ENCODE measurements around the gene HDDC3.
"Not testable (repeated sequence)": the region's sequence is repeated elsewhere in the genome, so short reads cannot be mapped to it uniquely, and the experiment has no call there.

HDDC3 gene

DNA sequence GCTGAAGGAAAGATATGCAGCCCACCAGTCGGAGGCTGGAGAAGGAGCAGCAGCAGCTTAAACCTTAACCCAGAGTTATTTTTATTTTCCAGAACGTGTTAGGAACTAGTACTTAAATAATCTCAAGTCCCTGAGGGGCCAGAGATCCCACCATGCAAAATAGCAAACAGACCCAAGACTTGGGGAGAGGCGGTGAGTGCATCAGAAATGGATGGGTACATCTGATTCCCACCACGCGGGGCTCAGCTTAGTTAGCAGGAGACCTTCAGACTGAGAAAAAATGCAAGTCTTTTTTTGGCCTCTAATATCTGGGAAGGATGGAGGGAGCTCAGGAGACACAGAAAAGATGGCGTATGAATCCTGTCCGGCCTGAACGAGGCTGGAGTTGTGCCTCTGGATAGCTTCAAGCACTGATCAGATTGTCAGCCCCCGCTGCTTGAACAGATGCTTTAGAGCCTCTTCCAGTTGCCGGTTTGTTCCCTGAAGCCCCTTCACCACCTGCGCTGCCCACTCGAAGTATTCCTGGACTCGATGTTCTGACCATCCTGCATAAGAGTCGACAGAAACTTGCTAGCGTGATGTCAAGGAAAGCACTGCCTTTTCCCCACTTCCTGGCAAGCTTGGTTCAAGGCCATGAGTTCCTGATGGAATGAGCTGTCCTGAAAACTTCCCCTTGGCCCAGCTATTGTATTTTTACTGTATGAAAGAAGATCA is 1.3 kb downstream of the HDDC3 start:
- Mint-ChIP-seq H3K4me1 (peaks cover 29 to 54% of the 10 kb centered on the region in 2 donors), H3K9me3 (no peaks in the 10 kb centered on the region), H3K27ac (peak overlapping the region; percentile 98), H3K4me3 (peak overlapping the region; percentile 96 to 98), H3K36me3 (peaks cover under 1 to 2% of the 10 kb centered on the region in 2 donors), H3K27me3 (no peaks in the 10 kb centered on the region)
- DNase-seq (no peak), ATAC-seq (replicated peaks) (no peak)

DNA sequence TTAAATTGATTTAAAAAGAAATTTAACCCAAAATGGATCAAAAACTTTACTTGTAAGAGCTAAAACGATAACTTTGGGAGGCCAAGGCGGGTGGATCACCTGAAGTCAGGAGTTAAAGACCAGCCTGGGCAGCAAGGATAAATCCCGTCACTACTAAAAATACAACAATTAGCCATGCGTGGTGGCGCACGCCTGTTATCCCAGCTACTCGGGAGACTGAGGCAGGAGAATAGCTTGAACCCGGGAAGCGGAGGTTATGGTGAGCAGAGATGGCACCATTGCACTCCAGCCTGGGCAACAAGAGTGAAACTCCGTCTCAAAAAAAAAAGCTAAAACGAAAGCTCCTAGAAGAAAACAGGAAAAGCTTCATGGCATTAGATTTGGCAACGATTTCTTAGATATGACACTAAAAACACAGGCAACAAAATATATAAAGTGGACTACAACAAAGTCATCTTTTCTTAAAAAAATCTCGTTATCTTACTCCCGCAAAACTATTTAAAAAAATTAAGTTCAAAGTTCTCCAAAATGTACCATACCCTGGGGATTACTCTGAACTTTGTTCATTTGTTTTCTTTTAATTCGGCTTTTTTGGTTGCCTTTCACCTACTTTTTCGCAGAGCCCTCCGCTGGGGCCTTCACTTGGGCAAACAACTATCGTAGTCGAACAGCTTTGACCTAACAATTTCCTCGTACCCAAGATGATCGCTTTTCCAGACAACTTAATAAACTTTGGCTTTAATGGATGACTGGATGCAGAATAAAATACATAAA is 2.9 kb downstream of the HDDC3 start:
- peaks cover 22 to 41% of the 10 kb centered on the region in 2 donors for H3K4me1 Mint-ChIP-seq
- peak in 1 of 2 donors; percentile 1 for ATAC-seq (replicated peaks)
- H3K36me3 Mint-ChIP-seq, result peaks cover 0 to 3% of the 10 kb centered on the region in 2 donors
- no peaks in the 10 kb centered on the region for H3K27me3 Mint-ChIP-seq
- peak overlapping the region; percentile 96 to 98 for H3K4me3 Mint-ChIP-seq
- no peak for DNase-seq
- peak overlapping the region; percentile 98 for H3K27ac Mint-ChIP-seq
- no peaks in the 10 kb centered on the region for H3K9me3 Mint-ChIP-seq

DNA sequence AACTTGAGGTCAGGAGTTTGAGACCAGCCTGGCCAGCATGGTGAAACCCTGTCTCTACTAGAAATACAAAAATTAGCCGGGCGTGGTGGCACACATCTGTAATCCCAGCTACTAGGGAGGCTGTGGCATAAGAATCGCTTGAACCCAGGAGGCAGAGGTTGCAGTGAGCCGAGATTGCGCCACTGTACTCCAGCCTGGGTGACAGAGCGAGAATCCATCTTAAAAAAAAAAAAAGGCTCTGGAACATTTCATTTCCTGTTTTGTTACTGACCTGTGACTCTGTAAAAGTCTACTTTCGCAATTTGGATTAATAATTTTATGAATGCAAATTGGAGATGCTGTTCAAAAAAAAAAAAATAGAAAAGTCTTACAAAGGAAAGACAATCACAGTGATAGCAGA is 4.2 kb downstream of the HDDC3 start:
- not testable (repeated sequence) for ATAC-seq (replicated peaks); H3K27ac Mint-ChIP-seq; H3K27me3 Mint-ChIP-seq; H3K9me3 Mint-ChIP-seq; H3K36me3 Mint-ChIP-seq; DNase-seq
- Mint-ChIP-seq H3K4me3 (peak overlapping the region; percentile 3 to 25), H3K4me1 (peaks cover 20 to 44% of the 10 kb centered on the region in 2 donors)

DNA sequence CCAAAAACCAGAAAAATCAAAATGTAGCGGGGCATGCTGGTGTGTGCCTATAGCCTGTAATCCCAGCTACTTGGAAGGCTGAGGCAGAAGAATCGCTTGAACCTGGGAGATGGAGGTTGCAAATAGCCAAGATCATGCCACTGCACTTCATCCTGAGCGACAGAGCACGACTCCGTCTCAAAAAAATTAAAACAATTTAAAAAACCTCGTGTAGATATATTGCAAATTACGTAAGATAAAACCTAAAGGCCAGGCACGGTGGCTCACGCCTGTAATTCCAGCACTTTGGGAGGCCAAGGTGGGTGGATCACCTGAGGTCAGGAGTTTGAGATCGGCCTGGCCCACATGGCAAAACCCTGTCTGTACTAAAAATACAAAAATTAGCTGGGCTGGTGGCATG is 5.6 kb downstream of the HDDC3 start:
- DNase-seq; H3K27ac Mint-ChIP-seq; H3K36me3 Mint-ChIP-seq; H3K9me3 Mint-ChIP-seq; ATAC-seq (replicated peaks); H3K4me3 Mint-ChIP-seq; H3K27me3 Mint-ChIP-seq: not testable (repeated sequence)
- H3K4me1 Mint-ChIP-seq, result peaks cover 18 to 38% of the 10 kb centered on the region in 2 donors

DNA sequence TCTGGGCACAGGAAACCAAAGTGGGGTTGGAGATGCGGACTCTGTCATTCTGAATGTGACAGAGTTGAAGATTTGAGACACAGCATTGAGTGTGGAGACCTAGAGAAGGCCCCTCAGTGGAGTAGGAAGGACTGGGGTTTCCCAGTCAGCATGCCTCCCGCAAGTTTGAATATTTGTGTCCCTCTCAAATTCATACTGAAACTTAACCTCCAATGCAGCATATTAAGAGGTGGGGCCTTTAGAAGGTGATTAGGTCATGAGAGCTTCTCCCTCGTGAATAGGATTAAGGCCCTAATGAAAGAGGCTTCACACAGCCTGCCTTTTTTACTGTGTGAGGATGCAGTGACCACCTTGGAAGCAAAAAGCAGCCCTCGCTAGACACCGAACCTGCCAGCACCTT is 8.0 kb downstream of the HDDC3 start:
- peak overlapping the region; percentile 20 for H3K27ac Mint-ChIP-seq
- H3K4me1 Mint-ChIP-seq, result peaks cover 5 to 26% of the 10 kb centered on the region in 2 donors
- H3K27me3 Mint-ChIP-seq, result no peaks in the 10 kb centered on the region
- ATAC-seq (replicated peaks) (peak; percentile 71 to 92), DNase-seq (no peak)
- no peak overlapping the region for H3K4me3 Mint-ChIP-seq
- H3K36me3 Mint-ChIP-seq, result peaks cover 13 to 29% of the 10 kb centered on the region in 2 donors
- no peaks in the 10 kb centered on the region for H3K9me3 Mint-ChIP-seq

DNA sequence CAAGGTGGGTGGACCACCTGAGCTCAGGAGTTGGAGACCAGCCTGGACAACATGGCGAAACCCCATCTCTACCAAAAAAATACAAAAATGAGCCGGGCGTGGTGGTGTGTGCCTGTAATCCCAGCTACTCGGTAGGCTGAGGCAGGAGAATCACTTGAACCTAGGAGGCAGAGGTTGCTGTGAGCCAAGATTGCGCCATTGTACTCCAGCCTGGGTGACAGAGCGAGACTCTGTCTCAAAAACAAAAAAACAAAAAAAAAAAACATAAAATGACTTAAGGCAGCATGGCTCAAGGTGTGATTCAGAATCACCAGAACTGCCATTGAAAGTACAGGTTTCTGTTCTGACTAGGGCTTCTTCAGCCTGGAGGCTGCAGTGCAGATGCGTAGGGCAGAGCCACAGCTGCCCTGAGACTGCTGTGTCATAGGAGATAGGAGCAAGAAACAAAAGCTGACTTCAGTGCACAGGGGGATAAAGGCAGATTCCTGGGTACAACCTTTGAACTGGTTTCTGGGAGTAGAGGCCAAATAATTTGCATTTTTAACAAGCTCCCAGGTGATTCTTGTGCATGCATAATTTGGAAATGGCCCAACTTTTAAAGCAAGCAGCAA is 9.5 kb downstream of the HDDC3 start:
- H3K4me1 Mint-ChIP-seq, result peaks cover 5 to 19% of the 10 kb centered on the region in 2 donors
- H3K4me3 Mint-ChIP-seq, H3K9me3 Mint-ChIP-seq, DNase-seq, H3K27ac Mint-ChIP-seq, H3K27me3 Mint-ChIP-seq: not testable (repeated sequence)
- peak in 1 of 2 donors; percentile 46 for ATAC-seq (replicated peaks)
- H3K36me3 Mint-ChIP-seq, result peaks cover 23 to 41% of the 10 kb centered on the region in 2 donors

DNA sequence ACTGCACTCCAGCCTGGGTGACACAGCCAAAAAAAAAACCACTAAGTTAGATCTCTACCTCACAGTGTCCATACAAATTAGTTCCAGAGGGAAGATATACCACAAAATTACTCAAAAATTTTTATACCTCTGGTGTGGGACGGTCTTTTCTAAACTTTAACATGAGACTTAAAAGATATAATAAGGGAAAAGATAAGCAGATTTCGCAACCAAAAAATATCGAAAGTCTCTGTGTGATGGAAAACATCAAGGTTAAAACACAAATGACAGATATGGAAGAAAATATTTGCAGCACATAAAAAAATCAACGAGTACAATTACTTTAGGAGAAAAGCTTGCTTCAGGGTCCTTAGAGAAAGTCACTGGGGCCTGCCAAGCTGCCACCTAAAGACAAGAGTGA is 10.5 kb downstream of the HDDC3 start:
- Mint-ChIP-seq H3K36me3 (peaks cover 27 to 49% of the 10 kb centered on the region in 2 donors), H3K9me3 (no peaks in the 10 kb centered on the region), H3K27me3 (no peaks in the 10 kb centered on the region), H3K27ac (no peak overlapping the region), H3K4me3 (no peak overlapping the region), H3K4me1 (peaks cover 5 to 19% of the 10 kb centered on the region in 2 donors)
- ATAC-seq (replicated peaks), result no peak
- DNase-seq, result no peak

DNA sequence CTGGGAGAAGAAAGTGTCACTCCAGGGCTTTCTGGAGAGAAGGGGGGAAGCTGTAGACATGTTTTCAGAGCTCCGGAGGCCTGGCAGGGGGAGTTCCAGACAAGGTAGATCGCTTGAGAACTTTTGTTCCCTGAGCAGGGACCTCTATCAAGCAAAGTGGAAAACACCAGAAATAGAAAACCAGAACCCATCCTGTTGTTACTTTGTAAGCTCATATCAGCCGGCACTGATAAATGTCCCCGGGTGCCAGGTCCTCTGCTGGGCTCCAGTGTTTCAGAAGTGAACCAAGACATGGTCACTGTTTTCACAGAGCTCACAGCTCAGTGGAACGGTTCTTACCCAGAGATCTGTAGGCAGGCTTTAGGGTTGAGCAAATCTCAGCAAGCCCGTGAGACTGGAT is 13.5 kb downstream of the HDDC3 start:
- ATAC-seq (replicated peaks) (no peak), DNase-seq (no peak)
- no peaks in the 10 kb centered on the region for H3K9me3 Mint-ChIP-seq
- peaks cover 12 to 23% of the 10 kb centered on the region in 2 donors for H3K4me1 Mint-ChIP-seq
- peaks cover 44 to 73% of the 10 kb centered on the region in 2 donors for H3K36me3 Mint-ChIP-seq
- no peak overlapping the region for H3K27ac Mint-ChIP-seq
- H3K27me3 Mint-ChIP-seq, result no peaks in the 10 kb centered on the region
- no peak overlapping the region for H3K4me3 Mint-ChIP-seq

DNA sequence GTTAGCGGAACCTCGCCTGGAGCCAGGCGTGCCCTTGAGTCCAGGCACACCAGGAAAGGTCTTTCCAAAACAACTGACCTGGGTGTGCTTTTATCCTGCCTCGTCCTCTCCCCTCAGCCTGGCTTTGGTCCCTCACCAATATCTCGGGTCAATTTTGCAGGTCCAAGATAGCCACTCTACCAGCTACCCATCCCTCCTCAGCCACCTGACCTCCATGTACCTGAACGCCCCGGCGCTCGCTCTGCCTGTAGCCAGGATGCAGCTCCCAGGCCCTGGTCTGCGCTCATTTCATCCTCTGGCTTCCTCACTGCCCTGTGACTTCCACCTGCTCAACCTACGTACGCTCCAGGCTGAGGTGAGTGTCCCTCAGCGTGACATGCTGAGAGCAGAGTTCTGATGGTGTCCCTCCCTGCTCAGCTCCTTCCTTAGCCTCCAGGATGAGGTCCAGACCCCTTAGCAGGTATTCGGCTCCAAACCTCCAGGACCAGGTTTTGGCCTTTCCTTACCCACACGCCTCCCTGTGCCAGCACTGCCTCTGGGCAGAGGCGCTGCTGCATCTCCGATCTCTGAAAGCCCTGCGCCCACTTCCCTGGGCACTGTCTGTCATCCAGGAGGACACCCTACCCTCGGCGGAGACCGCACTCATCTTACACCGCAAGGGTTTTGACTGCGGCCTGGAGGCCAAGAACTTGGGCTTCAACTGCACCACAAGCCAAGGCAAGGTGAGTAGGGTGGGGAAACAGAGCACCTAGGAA is 14.1 kb downstream of the HDDC3 start:
- Mint-ChIP-seq H3K4me1 (peaks cover 12 to 18% of the 10 kb centered on the region in 2 donors), H3K27me3 (no peaks in the 10 kb centered on the region), H3K4me3 (no peak overlapping the region), H3K9me3 (no peaks in the 10 kb centered on the region), H3K36me3 (peaks cover 50 to 79% of the 10 kb centered on the region in 2 donors), H3K27ac (no peak overlapping the region)
- DNase-seq (no peak), ATAC-seq (replicated peaks) (no peak)

DNA sequence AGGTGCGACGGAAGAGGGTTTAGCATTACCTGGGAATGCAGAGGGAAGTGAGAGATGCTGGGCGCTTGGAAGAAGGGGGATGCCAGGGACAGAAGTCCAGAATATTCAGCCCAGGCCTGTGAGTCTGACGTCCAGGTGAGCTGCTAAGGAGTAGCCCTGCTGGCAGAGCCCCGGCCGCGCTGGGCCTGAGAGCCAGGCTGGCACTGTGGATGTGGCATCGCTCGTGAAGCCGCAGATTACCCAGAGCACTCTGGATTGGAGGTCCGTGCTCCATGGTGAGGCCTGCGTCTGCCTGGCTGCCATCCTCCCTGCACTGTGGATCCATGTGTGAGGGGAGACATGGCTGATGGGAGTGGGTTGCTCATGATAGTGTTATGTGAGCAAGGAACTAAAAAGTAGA is 14.8 kb downstream of the HDDC3 start:
- DNase-seq (no peak), ATAC-seq (replicated peaks) (no peak)
- no peaks in the 10 kb centered on the region for H3K27me3 Mint-ChIP-seq
- peaks cover 56 to 86% of the 10 kb centered on the region in 2 donors for H3K36me3 Mint-ChIP-seq
- no peak overlapping the region for H3K4me3 Mint-ChIP-seq
- no peaks in the 10 kb centered on the region for H3K9me3 Mint-ChIP-seq
- H3K27ac Mint-ChIP-seq, result no peak overlapping the region
- H3K4me1 Mint-ChIP-seq, result peaks cover 11 to 12% of the 10 kb centered on the region in 2 donors

DNA sequence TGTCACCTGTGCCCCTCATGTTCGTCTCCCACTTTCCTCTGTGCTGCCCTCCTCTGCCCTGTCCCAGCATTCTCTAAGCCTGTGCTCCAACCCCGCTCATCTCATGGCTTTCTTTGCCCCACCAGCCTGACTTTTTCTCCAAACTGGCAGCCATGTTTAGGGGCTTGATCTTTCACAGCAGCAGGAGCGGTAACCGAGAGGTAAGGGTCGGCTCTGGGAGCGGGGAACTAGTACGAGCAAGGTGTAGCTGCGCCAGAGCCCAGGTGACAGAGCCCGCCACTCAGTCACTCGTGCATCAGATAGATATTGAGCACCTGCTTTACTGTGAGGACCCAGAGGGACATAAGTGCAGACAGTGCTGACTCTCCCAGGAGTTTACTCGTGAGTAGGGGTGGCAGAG is 15.9 kb downstream of the HDDC3 start:
- H3K4me1 Mint-ChIP-seq, result peaks cover 11 to 12% of the 10 kb centered on the region in 2 donors
- peak overlapping the region; percentile 77 for H3K27ac Mint-ChIP-seq
- no peaks in the 10 kb centered on the region for H3K9me3 Mint-ChIP-seq
- H3K36me3 Mint-ChIP-seq, result peaks cover 60 to 81% of the 10 kb centered on the region in 2 donors
- no peak for DNase-seq
- no peak overlapping the region for H3K4me3 Mint-ChIP-seq
- no peaks in the 10 kb centered on the region for H3K27me3 Mint-ChIP-seq
- no peak for ATAC-seq (replicated peaks)

DNA sequence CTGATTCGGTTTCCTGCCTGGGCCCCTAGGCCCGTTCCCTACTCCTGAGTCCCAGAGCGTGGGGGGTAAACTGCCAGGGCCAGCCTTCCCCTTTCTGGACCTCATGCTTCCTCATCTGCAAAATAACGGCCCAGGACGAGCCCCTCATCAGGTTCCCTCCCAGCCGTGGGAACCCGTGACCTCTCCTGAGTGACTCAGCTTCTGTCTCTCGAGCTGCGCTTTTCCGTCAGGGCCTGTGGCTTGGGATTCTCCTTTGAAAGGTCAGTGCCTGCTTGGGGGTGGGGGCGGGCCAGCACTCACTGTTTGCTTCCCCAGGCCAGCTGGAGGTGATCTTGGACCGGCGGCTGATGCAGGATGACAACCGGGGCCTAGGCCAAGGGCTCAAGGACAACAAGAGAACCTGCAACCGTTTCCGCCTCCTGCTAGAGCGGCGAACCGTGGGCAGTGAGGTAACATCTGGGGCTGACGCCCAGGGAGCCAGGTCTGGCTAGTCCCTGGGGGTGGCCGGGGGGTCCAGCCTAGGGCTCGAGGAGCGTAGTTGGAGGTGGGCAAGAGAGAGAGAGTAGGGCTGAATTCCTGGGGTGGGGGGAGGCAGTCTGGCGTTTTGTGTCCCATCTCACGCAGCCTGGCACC is 16.4 kb downstream of the HDDC3 start:
- DNase-seq, result no peak
- Mint-ChIP-seq H3K36me3 (peaks cover 58 to 78% of the 10 kb centered on the region in 2 donors), H3K4me3 (peak overlapping the region in 1 of 2 donors; percentile 17), H3K4me1 (peaks cover 11 to 12% of the 10 kb centered on the region in 2 donors), H3K27ac (peak overlapping the region; percentile 75), H3K9me3 (no peaks in the 10 kb centered on the region), H3K27me3 (no peaks in the 10 kb centered on the region)
- ATAC-seq (replicated peaks), result peak; percentile 48 to 63

DNA sequence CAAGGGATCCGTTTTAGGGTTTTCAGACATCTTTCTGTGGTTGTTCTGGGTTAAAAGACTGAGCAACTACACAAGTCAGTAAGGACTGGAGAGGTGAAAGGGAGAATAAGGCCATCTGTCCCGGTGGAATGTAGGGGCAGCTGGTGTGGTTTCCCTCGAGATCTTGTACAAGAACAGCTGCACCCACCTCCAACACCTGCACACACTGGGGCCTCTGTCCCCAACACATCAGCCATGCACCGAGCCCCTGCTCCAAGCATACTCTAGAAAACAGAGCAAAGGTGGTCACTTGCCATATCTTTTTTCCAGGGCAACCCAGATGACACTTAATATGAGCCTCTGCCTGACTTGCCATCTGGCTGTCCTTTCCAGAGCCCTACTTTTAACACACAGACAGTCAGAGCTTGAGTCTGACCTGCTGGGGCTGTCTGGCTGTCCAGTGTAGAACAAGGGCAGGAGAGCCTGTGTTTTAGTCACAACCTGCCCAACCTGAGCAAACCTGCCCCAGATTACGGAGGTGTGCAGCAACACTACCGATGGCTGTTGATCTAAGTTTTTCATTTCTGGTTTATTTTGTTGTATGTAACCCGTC is 17.0 kb downstream of the HDDC3 start:
- peak overlapping the region; percentile 75 for H3K27ac Mint-ChIP-seq
- ATAC-seq (replicated peaks), result peak; percentile 16 to 20
- no peak for DNase-seq

More for the DNA sequence above, 17.0 kb downstream of the HDDC3 start:
- peaks cover 11 to 12% of the 10 kb centered on the region in 2 donors for H3K4me1 Mint-ChIP-seq
- no peaks in the 10 kb centered on the region for H3K27me3 Mint-ChIP-seq
- H3K9me3 Mint-ChIP-seq, result no peaks in the 10 kb centered on the region
- peaks cover 65 to 81% of the 10 kb centered on the region in 2 donors for H3K36me3 Mint-ChIP-seq
- H3K4me3 Mint-ChIP-seq, result no peak overlapping the region
